HG02973 (cell line): ENCODE data around the gene MGLL.

Experiments
- ATAC-seq: cut with Tn5 transposase; IDR thresholded peaks from one replicate; pipeline ENCODE4 v1.9.1; 2021; ENCODE audit warnings: moderate library complexity; ENCODE audit not compliant: unreplicated experiment

MGLL gene

DNA sequence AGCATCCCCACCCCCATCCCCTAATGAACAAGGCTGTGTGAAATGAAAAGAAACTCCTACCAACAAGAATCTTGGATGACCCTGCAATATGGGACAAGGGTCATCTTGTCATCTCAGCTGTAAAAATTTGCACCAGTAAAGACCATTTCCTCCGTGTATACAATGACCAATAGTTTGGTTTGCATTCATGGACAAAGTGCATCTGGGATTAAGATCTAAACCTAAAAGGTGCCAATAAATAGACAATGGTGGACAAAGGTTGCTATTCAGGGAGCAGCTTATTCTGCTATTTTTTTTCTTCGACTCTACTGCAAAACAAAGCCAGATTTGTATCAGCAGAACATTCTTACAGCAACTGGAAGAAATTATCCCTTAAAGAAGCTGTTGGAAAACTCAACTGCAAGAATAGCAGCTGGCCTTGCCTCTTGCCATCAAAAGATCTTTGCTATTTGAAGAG is 8.0 kb downstream of the MGLL start:
- ATAC-seq, result no peak

- no peak for ATAC-seq
Measured at GRCh38 chr3:127812151-127812550, 10.2 kb downstream of the MGLL start.

DNA sequence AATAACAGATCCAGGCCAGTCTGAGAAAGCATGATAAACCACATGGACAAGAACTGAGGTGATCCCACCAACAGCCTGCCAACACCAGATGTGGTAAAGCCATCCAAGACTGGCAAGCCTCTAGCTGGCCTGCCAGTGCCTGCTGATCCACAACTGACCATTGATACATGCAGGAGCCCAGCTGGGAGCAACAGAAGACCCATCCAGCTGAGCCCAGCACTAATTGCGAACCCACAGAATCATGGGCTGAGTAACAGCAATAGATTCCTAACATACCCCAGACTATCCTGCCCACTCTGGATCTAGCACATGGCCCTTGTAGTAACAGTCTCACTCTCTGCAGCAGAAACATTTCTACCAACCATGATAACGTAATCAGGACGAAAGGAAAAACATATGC is 10.6 kb downstream of the MGLL start:
- ATAC-seq, result no peak

GRCh38 chr3:127809611-127810010 is 12.7 kb downstream of the MGLL start:
- ATAC-seq, result no peak

- no peak for ATAC-seq
Measured at GRCh38 chr3:127809211-127809610, 13.1 kb downstream of the MGLL start.

DNA sequence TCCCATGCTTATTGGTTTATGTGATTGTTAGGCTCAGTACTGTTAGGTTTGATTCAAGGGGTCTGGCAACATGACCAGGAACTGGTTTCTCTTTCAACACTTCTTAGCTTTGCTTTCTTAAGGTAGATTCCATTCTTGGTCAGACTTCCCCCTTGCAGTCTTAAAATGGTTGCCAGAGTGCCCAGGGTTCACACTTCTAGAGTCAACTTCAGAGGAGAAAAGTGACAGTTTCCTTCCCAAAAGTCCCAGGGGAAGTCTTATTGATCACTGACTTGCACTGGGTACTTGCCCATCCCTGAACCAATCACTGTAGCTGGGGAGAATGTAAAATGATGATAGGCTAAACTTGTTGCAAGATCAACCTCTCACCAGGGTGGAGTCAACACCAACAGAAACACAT is 14.1 kb downstream of the MGLL start:
- ATAC-seq, result peak; percentile 50

GRCh38 chr3:127805026-127805753 is 17.1 kb downstream of the MGLL start:
- ATAC-seq, result no peak

- ATAC-seq, result no peak
Measured at GRCh38 chr3:127804141-127804540, 18.2 kb downstream of the MGLL start.

GRCh38 chr3:127803619-127804018 is 18.7 kb downstream of the MGLL start:
- no peak for ATAC-seq

- no peak for ATAC-seq
Measured at GRCh38 chr3:127802606-127803005, 19.7 kb downstream of the MGLL start.

GRCh38 chr3:127801731-127802313 is 20.5 kb downstream of the MGLL start:
- ATAC-seq, result no peak

DNA sequence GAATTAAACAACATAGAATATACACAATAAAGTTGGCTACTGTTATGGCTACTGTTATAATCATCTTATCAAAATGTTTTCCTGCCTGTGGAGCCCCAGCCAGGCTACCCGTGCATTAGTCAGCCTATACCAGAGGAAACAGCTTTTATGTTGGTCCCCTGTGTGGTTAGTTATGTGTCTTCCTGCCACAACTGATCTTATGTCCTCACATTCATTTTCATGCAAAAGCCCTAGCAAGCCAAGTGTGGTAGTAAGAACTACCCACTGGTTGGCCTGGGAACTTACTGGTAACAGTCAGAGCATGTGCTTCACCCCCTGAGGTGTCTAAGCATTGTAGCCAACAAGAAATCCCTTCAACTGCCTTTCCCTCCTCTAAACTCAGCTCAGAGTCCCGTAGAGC is 21.8 kb downstream of the MGLL start:
- ATAC-seq, result no peak

- ATAC-seq, result no peak
Measured at GRCh38 chr3:127799476-127800222, 22.7 kb downstream of the MGLL start.

DNA sequence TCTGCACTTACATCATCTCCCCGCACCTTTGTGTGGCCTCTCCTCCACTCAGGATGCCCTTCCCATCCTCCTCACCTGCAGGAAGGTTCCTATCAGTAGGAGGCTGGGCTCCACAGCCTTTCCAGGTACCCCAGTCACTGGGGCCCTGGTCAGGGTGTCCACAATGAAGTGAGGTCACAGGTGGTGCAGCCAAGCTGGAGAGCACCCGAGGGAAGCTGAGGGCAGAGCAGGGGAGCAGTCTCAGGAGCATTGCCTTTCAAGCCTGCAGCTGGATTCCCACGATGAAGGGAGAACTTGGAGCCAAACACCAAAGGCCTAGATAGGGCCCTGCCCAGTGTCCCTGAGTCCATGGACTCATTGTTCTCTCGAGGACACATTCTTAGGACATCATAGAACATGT is 23.6 kb downstream of the MGLL start:
- ATAC-seq, result no peak

DNA sequence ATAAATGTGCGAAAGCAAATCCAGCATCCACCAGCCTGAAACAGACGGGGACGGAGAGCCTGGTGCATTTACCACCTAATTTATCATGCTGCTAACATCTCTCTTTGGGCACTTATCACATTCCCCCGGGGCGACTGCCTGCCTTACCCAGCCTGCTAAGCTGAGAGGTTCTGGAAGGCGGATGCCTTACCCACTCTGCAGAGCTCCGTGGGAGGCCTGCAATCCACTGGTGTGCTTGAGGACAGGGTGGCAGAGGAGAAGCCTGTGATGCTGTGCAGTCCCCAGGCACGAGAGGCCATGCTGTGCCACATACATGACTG is 25.5 kb downstream of the MGLL start:
- ATAC-seq, result no peak

DNA sequence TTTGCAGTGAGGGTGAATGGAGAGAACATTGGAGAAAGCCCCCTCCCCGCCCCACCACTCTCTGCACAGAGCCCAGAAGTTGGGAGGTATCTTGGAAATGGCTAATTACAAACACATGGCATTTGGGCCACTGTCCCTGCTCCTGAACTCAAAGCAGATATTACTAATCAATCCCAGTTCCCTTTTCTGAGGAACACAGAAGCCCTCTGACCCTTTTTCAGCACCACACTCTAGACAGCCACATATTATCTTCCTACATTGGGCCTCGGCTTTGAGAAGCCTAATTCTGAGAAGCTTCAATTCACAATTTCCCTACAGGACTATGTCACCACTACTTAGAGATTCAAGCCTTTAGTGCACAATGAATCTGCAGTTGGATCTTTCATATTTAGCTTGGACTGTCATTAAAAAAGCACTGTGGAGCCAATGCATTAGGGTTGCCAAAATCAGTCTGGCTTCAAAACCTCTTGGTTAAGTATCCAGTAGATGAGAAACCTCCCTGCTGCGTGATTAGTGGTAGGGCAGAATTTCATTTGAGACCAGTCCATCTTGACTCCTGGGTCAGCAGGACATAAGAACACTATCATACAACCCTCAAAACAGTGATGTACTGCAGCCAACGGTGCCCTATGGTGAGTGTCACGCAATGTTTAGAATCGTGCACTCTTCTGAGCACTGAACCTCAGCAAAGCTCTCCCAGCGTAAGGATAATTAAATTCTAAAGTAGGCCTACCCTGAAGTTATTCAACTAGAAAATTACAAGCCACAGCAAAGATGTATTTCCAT is 26.1 kb downstream of the MGLL start:
- ATAC-seq, result no peak

DNA sequence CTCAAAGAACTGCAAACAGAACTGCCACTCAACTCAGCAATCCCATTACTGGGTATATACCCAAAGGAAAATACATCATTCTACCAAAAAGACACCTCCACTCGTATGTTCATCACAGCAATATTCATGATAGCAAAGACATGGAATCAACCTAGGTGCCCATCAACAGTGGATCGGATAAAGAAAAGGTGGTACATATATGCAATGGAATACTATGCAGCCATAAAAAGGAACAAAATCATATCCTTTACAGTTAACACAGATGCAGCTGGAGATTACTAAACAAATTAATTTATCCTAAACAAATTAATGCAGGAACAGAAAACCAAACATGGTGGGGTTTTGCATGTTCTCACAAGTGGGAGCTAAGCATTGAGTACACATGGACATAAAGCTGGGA is 27.3 kb downstream of the MGLL start:
- ATAC-seq, result no peak

GRCh38 chr3:127794402-127794801 is 27.9 kb downstream of the MGLL start:
- no peak for ATAC-seq

DNA sequence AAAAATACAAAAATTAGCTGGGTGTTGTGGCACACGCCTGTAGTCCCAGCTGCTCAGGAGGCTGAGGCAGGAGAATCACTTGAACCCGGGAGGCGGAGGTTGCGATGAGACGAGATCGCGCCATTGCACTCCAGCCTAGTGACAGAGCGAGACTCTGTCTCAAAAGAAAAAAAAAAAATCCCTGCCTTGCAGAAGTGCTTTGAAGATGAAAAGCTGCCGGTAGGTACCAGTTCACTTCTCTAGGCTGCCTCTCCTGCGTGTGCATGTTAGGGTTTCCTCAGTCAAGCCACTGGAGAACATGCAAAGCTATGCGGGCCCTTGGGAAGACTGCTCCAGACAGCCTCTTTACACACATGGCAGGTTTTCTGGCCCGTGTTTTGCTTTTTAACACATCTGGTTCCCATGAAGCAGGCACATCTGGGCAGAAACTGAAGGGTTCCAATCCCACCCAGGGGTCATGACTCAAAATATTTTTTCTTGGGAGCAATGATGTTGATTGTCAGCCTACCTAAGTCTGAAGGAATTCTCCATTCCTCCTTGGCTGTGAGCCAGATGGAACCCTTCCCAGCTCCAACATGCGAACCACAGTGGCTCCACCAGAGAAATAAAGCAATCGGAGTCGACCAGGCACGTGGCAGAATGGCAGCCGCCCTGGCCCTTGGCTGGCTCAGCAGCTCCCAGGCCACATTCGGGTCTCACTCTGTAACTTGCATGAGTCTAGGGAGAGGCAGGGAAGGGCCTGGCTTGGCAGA is 29.6 kb downstream of the MGLL start:
- no peak for ATAC-seq

- peak; percentile 74 for ATAC-seq
Measured at GRCh38 chr3:127791221-127791913, 30.9 kb downstream of the MGLL start.
